OCI-LY7 (cell line): ENCODE measurements around the gene TFIP11.

Source experiments
- EZH2phosphoT487 ChIP-seq: fragments of 200-600 bp; sonication (generic); IDR thresholded peaks from 2 replicates; pipeline ENCODE4 v1.6.1; 2018; ENCODE audit warnings: low read depth, borderline replicate concordance, mild to moderate bottlenecking, mixed run types, antibody characterized with exemption, low read length, moderate library complexity, mixed read lengths
- TF ChIP-seq, protein P1 (sequence below): fragments of 200-600 bp; sonication (generic); conservative IDR thresholded peaks from 2 replicates; pipeline ENCODE4 v1.5.1; 2014; ENCODE audit warnings: mild to moderate bottlenecking, antibody characterized with exemption, low read length, moderate library complexity, mixed read lengths

DNA sequence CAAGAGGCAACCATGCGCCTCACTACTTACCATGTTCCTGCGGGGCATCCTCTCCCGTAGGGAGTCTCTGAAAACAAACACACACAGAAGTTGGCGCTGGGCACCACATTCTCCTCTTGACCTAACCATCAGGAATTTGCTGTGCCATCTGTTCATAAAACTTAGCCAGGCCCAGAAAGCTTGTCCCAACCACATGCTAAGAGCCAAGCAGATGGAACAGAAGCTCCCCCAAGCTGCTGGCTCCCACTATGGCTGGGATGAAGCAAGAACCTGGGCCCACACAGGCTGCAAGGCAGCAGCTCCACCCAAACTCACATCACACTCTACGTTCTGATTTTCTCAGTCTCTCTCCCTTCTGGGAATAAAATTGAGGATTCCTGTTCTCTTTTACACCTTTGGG is 46.1 kb downstream of the TFIP11 start:
- TF ChIP-seq, protein P1, sequence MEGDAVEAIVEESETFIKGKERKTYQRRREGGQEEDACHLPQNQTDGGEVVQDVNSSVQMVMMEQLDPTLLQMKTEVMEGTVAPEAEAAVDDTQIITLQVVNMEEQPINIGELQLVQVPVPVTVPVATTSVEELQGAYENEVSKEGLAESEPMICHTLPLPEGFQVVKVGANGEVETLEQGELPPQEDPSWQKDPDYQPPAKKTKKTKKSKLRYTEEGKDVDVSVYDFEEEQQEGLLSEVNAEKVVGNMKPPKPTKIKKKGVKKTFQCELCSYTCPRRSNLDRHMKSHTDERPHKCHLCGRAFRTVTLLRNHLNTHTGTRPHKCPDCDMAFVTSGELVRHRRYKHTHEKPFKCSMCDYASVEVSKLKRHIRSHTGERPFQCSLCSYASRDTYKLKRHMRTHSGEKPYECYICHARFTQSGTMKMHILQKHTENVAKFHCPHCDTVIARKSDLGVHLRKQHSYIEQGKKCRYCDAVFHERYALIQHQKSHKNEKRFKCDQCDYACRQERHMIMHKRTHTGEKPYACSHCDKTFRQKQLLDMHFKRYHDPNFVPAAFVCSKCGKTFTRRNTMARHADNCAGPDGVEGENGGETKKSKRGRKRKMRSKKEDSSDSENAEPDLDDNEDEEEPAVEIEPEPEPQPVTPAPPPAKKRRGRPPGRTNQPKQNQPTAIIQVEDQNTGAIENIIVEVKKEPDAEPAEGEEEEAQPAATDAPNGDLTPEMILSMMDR: no peak
- TF ChIP-seq EZH2phosphoT487: no peak
